NCI-H1417 treated with DMSO at 0.1 percent for 48 hours (cell line): ENCODE measurements around the gene CCL7.
"Not testable (repeated sequence)": the region's sequence is repeated elsewhere in the genome, so short reads cannot be mapped to it uniquely, and the experiment has no call there.

Experiments
- DNase-seq: peaks from one replicate; lab custom pipeline; 2025; lab: John Stamatoyannopoulos, UW

CCL7 gene

DNA sequence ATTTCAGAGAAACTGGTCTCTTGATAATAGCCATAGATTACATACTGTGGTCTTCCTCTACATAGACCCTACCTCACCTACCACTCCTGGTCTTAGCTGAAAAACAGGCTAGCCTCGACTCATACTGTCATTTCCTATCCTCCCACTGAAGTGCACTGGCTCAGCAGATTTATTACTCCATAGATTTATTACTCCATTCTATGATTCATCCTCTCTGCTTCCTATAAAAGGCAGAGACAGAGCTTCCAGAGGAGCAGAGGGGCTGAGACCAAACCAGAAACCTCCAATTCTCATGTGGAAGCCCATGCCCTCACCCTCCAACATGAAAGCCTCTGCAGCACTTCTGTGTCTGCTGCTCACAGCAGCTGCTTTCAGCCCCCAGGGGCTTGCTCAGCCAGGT lies at the start of gene CCL7:
Gene CCL7, plus strand, starts transcription at position 253 of the 400 bp plus-strand sequence. Its CDS starts 70 bp downstream, at position 323.
- DNase-seq = no peak

DNA sequence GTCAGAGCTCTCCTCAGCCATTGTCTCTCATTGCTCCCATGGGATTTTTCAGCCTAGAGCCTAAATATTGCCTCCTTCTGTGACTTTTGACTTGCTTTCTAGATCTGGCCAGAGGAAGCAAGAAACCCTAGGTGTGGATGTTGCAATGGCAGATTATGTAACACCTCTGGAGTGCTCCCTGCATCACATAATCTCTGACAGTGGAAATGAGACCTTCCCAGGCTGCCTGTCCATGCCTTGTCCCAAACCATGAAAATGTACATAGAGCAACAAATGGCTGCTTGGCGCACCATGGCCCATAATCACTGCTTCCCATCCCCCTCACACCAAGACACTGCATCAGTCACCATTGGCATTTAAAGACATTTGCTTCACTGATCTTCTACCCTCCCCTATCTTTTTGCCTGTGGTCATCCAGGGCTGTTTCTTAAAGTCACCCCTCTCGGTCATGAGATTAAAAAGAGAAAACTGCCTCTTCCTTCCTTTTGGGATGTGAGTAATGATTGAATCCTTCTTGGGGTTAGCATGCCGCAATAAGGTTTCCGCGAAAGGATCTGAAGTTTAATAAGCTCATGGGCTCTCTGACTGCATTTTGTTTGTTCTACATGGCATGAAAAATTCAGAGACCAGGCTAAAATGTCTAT lies 49.1 kb upstream of the CCL7 start:
- no peak for DNase-seq

DNA sequence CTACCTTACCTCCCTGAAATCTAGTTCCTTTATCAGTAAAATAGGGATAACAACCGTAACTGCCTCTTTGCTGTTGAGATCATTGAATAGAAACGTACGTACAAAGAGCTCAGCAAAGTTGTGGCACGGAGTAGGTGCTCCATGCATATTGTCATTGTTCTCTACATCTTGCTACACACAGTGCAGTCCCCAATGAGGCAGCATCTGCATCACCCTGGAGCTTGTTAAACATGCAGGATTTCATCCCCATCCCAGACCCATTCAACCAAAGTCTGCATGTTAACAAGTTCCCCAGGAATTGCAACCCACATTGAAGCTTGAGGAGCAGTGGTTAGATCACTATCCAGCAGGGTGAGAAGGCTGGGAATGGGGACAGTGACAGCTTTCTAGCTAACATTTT lies 48.6 kb upstream of the CCL7 start:
- no peak for DNase-seq

DNA sequence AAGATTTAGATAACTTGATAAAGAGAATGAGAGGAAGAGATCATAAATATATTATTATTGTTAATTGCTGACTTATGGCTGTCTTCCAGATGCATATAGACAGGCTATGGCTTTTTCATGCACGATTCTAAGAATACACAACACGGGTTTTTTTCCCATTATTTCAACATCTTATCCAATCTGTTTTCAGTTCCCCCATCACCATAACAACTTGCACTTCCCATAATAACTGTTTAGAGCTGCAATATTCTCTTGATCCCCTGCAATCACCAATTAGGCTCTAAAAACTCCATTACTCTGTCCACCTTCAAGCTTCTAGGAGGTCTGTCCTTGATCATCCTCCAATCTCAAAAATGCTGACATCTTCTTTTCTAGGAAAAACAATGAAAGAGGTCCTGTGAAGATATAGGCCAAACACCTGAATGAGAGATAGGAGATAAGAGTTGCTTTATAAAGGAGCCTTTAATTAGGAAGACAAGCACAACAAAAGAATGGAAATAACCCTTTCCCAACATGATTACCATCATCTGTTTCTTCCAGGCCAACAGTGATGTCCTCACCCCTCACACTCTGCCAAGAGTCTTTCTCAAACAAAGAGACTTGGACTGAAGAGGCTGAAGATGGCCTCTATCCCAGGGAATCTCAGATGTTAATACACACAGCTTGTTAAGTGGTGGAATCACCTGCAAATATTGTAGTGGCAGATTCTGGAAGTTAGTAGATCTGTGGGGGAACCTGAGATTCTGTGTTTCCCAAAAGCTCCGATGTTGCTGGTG lies 47.1 kb upstream of the CCL7 start:
- no peak for DNase-seq

DNA sequence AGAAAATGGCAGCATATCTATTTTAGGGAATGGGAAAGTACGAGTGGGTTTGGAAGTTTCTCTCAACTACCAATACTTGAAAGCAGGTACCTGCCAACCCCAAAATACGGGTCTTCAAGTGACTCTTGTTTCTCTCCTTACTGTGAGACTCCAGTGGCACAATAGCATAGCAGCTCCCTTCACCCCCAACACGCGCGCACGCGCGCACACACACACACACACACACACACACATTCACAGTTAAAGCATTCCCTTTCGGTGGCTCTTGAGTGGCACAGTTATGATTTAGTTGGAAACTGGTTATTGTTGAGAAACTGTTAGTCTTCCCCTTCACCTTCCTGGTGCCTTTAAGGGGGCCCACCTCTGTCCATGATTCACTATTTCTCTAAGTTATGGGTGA lies 45.0 kb upstream of the CCL7 start:
- no peak for DNase-seq

DNA sequence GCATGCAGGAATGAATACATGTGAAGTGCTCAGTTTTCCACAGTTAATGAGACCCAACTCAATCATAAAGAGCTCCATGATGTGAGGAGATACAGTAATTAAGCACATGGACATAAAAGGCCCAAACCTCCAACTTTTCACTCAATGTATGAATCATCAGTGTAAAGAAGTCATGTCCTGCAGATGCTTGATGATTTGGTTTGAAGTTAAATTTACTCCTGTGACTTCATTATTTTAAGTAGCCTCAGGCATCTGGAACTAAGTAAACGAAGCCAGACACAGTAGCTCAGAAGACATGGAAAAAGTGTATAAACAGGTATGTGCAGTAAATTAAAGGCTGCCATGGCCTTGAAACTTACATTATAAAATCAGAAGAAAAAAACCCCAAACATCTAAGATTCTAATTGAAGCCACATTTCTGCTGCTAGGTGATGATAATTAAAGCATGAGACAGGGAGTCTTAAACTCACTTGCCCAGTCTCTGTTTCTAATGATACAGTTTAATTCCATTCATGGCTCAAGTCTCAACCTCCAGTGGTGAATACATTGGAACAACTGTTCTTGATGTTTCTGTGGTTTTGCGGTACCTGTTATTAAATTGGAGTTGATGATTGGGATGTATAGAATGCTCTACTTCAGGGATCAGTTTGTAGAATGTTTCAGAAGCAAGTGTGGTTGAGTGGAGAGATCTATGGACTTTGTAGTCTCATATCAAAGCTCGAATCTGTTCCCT lies 43.8 kb upstream of the CCL7 start:
- no peak for DNase-seq

DNA sequence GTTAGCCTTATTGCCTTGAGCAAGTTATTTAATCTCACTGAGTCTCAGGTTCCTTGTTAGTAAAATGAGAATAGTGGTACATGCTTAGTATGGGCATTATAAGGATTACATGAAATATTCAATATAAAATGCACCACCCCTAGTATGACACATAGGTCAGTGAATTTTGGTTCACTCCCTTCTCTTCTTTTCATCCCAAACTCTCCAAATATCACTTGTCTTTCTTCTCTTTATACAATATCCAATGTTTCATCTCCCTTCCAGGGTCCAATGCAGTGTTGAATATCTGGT lies 43.3 kb upstream of the CCL7 start:
- DNase-seq = no peak

DNA sequence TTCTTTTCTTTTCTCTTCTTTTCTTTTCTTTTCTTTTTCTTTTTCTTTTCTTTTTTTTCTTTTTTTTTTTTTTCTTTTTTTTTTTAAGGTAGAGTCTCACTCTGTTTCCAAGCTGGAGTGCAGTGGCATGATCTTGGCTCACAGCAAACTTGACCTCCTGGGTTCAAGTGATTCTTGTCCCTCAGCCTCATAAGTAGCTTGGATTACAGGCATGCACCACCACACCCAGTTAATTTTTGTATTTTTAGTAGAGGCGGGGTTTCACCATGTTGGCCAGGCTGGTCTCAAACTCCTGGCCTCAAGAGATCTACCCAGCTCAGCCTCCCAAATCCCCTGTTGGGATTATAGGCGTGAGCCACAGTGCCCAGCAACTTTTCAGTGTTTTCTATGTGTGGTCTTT lies 42.7 kb upstream of the CCL7 start:
- not testable (repeated sequence) for DNase-seq

DNA sequence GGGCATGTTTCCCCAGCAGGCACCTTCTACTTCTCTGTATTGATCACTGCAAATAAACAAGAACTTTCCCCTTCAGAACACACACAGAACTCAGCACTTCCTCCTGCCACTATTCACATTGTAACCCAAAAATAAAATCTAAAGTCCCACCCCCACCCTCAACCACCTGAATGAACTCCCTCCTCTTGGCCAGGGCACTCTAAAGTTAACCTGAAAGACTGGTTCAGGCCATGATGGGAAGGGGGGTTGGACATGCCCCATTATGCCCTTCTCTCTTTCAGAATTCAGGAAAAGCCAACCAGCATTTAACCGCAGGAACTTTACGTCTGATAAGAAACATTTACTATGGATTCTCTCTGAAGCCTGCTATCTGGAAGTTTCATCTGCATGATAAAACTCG lies 42.3 kb upstream of the CCL7 start:
- DNase-seq = no peak

DNA sequence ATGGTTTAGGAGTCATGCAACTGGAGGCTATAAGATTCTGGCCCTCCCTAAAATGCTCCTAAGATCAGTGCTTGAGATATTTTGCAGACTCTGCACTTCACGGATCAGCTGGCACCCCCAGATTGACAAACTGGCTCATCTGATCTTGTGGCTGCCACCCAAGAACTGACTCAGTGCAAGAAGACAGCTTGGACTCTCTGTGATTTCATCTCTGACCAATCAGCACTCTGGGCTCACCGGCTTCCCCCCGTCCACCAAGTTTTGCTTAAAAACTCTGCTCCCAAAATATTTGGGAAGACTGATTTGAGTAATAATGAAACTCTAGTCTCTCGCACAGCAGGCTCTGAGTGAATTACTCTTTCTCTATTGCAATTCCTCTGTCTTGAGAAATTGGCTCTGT lies 41.2 kb upstream of the CCL7 start:
- DNase-seq = no peak

DNA sequence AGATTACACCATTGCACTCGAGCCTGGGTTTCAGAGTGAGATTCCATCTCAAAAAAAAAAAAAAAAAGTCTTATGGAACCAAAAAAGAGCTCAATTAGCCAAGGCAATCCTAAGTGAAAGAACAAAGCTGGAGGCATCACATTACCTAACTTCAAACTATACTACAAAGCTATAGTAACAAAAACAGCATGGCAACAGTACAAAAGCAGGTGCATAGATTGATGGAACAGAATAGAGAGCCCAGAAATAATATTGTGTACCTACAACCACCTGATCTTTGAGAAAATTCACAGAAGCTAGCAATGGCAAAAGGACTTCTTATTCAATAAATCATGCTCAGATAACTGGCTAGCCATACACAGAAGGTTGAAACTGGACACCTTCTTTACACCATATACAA lies 39.7 kb upstream of the CCL7 start:
- DNase-seq = no peak

DNA sequence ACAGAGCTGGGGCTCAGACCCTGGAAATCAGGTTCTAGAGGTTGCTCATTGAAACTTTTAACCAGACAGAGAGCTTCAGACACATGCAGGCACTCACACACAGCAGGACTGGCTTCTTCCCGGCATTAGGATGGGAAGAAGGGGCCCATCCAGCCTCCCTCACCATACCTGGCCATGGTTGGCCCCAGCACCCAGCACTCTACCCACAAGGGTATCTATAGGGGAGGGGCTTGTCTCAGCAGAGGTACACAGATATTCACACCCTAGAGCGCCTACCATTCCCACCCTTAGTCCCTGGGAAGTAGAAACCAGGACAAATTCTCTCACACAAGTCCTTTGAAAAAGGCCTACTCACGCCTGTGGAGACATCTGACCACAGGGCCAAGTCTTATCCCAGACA lies 35.4 kb upstream of the CCL7 start:
- no peak for DNase-seq

DNA sequence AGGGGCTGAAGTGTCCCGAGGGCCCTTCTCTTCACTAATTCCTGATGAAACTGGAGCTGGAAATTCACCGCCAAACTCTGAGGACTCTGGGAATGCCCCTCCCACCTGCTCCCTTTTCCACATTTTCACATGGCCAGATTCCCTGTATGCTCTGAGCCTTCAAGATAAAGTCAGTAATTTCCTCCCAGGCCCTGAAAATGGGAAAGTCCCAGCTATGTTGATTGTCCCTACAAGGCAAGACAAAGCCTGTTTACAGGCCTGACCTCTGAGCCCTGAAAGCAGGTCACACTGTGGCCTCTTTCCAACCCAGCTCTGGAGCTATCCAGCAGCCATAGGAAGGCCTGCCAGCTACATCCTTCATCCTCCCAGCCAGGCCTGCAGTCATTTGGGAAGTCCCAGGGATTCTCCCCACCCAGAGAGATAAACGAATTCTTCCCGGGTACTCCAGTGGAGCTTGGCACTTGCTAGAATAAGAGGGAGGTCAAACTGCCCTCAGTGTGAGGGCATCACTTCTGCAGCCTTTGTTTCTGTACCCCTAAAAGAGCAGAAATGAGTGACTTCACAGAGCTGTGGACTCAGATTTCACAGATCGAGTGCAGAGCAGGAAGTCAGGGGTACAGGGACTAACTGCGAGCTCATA lies 34.5 kb upstream of the CCL7 start:
- no peak for DNase-seq

DNA sequence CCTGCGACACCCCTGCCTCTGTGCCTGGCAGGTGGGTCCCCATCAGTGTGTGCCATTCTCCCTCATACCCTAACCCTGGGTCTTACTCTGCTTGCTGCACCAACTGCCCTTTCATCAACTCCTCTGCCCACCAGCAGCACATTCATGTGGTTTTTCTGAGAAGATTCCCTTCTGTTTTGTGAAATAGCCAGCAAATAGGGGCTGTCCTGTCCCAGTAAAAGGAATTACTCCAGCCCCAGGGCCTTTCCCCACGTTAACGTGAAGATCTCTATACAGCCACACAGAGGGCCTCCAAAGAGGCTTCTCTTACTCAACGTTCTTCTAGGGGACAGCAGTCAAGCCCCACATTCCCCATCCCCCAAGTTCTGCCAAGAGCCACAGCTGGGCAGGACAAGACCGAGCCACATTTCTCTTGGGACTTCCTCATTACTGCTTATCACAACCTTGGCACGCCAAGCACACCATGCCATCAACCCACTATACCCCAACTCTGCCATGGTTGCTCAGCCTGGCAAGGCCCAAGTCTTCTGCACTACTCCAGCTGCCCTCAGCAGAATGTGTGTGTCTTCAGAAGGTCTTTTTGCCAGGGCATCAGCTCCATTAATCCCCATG lies 33.6 kb upstream of the CCL7 start:
- DNase-seq = no peak

DNA sequence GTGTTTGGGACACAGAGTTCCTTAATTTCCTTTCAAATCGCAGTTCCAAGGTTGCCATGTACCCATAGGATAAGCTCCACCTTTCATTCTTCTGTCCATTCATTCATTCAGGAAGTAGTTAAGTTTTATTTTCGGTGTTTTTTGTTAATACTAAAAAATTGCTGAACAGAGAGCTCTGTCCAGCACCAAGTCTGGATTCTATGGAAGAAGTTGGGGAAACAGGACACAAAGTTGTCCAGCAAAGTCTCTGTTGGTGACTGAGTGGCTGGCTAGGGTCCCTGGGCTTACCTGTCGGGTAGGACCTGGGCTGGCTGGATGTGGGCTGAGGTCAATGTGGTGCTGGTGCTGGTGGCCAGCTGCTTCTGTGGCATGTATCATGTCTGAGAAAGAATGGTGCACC lies 32.6 kb upstream of the CCL7 start:
- DNase-seq = no peak

DNA sequence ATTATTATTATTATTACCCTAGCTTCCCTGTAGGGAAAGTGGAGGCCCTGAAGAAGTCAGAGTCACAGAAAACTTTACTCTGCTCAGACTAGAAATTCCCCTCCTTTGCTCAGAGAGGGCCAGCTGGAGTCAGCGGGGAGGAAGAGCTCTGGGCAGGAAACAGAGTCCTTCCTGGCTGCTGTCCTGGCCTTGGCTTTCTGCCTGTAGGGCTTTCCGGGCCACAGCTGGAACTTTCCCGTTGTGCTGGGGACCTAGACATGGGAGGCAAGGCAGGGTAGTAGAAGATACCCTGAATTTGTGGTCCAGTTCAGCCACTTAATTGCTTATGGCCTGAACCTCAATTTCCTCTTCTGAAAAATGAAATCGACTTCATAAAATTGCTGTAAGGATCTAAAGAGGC lies 29.0 kb upstream of the CCL7 start:
- DNase-seq = no peak

DNA sequence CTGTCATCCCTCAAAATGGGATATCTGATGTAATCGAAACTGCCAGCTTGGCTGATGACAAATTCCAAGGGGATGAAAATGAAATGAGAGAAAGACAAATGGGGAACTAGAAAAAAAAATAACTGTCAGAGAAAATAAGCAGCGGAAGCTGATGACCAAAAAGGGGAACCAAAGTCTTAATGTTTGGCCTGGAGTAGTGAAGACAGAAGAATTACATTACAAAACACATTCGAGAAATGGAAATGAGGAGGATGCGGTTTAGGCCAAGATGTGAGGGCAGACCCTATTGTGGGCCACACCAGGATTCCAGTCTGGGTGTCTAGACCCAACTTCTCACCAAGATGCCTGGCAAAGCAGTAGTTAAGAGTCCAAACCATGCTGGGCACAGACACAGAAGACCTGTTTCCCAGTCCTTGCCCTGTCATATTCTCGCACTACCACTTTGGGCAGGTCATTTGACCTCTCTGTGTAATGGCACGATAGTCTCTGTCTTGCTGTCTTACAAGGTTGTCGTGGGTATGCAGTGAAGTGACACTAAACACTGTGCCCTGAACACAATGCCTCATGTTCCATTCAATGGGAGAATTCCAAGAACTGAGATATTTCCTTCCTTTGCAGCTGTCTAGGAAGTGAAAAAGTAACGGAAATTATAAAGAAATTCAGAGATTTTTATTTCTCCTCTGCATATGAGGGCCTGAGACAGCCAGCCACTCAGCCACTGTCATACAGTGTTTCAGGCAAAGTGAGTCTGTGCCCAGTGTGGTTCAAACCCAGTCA lies 27.2 kb upstream of the CCL7 start:
- DNase-seq = no peak

DNA sequence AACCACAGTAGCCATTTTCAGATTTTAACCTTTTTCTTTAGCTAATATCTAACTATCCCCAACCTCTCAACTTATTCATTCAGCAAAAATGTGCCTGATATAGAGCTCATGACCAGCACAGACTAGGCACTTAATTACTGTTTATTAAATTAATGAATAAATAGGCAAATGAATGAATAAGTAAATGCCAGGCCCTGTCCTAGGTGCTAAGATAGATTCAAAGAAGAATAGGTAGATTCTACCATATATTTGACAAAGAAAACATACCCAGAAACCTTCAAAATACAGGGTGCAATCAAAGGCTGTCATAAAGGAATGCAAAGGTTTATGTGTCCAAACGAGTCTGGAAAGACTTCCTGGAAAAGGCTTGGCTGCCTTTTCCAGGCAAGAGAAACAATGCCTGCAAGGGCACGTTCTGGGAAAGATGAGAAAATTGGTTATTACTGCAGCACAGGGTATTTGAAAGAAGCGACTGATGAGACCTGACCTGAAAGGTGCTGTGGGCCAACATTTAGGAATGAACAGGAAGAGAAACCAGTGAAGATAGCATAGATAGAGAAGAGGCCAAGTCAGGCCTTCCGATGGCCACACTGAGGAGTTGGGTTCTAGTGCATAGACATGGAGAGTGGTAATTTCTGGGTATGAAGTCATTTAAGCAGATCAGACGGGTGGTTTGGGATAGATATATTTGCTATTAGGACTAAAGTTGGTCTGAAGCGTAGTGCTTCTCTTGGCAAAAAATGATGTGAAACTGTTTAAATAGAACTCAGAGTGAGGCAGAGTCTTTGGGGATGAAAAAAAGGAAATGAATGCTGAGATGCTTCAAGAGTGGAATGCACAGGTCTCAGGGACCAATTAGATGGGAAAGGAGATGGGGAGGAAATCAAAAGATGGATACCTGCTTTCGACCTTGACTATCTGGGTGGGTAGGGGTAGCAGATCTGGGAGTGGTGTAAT lies 26.4 kb upstream of the CCL7 start:
- DNase-seq = no peak

DNA sequence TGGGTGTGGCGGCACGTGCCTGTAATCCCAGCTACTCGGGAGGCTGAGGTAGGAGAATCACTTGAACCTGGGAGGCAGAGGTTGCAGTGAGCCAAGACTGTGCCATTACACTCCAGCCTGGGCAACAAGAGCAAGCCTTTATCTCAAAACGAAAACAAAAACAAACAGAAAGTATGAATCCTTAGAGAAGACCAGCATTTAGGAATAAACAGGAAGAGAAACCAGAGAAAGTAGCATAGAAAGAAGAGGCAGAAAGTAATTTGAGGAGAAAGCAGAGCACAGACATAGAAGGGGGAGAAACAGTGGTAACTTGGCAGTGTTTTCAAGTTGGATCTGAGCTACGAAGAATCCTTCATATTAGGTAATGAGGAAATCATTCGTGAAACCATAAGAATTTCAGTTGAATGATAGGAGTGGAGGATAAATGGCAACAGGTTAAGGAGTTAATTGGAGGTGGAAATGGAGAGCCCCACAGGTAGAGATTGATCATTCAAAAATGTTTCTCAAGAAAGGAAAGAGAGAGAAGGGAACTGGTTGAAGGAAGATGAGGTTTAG lies 24.6 kb upstream of the CCL7 start:
- DNase-seq = no peak

DNA sequence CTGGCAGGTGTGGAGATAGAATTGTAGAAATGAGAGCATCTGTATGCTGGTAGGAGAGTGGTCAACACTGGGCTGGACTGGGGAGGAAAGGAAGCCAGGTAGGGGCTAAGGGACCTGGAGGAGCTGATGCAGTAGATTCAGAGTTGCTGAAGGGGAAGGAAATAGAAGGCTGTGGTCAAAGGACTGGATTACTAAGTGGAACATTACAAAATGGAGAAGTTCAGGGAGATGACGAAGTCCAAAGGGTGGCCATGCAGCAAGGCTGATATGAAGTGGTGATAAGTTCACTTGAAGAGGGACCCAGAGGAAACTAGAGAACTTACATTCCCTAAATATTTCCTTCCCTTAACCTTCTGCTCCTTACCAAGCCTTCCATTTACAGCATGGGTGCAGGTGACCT lies 23.6 kb upstream of the CCL7 start:
- no peak for DNase-seq
